Right lobe of liver (tissue), 6 donors: Measurements from ENCODE around the gene ALK. TPM values are rescaled to one million over a fixed set of nuclear protein-coding genes. Genes with fewer than 3 reads are reported as not detected.

Source experiments
- ATAC-seq, 4 donors: fragments of 200-7000 bp; cut with Tn5 transposase; one replicate each; pipeline ENCODE4 v1.9.1; 2020; ENCODE audit warnings: mild to moderate bottlenecking in 4 of 4, moderate library complexity in 4 of 4
- DNase-seq, 3 donors: peaks; one replicate each; pipeline ENCODE4 v3.0.0-alpha.2; 2020
- H3K27ac ChIP-seq, 3 donors: fragments of 200-600 bp; one replicate each; pipeline ENCODE4 v1.8.0; 2022
- H3K27me3 ChIP-seq, 2 donors: fragments of 200-600 bp; one replicate each; pipeline ENCODE4 v1.8.0; 2022
- H3K36me3 ChIP-seq, 4 donors: fragments of 200-600 bp; sonication (generic) in 1 of 4; one replicate each; pipeline versions ENCODE4 v1.5.1 to v1.8.0; 2017 to 2022; ENCODE audit warnings: control low read depth in 1 of 4
- H3K4me1 ChIP-seq, 4 donors: fragments of 200-600 bp; sonication (generic) in 1 of 4; one replicate each; pipeline versions ENCODE4 v1.5.1 to v1.8.0; 2017 to 2022; ENCODE audit warnings: control low read depth in 1 of 4
- H3K4me3 ChIP-seq, 3 donors: fragments of 200-600 bp; one replicate each; pipeline ENCODE4 v1.8.0; 2022
- H3K9me3 ChIP-seq, 4 donors: fragments of 200-600 bp; sonication (generic) in 1 of 4; one replicate each; pipeline versions ENCODE4 v1.5.1 to v1.8.0; 2017 to 2022; ENCODE audit warnings: control low read depth in 1 of 4
- CTCF ChIP-seq, 4 donors: fragments of 200-600 bp in 3 of 4; fragments of 450-650 bp in 1 of 4; IDR thresholded peaks; one replicate each; pipeline versions ENCODE4 v1.5.1 to v1.8.0; 2016 to 2022; ENCODE audit warnings: antibody characterized with exemption in 4 of 4, mild to moderate bottlenecking in 2 of 4
- POLR2A ChIP-seq: fragments of 450-650 bp; IDR thresholded peaks from one replicate; pipeline ENCODE4 v1.6.1; 2017; ENCODE audit warnings: antibody characterized with exemption, mild to moderate bottlenecking
- WGBS: methylation state at CpG from one replicate; pipeline ENCODE4 v1.1.6; 2018; ENCODE audit warnings: low coverage, low lambda C conversion rate; ENCODE audit not compliant: insufficient coverage; ENCODE audit errors: missing lambda C conversion rate; 5-methylcytosine and 5-hydroxymethylcytosine counted together
- intact Hi-C, 2 donors: fragments of 100-400 bp; cut with DNase I; formaldehyde crosslinking; loops; one replicate each; pipeline versions ENCODE4 v1.11.2 to v1.14.1; 2022
- total RNA-seq, 6 experiments: library from RNA; depleted of rRNA in 2 of 6; stranded (reverse); fragments of >200 nt in 2 of 6; fragmentation: NEBNext Ultra II Directional in 3 of 6; extraction: Animal tissue kit (Norgen Biotek cat#: 25700) in 3 of 6; gene quantifications; one replicate each; pipeline versions ENCODE4 v1.1.0 to v1.2.4, GENCODE V29; 2016 to 2023
- donor health status: DM: no; HTN: yes; CAD: no.
- donor health status: DM: no; HTN: no; CAD: no.
- donor health status: DM: no; HTN: no; CAD: no.
- donor health status: DM: no; HTN: yes; CAD: no.
- donor health status: DM: no; HTN: yes; CAD: no.

Gene ALK
- total RNA-seq, 6 experiments from 2014 or later, result 0.04 to 0.06 TPM; not detected in 4

DNA sequence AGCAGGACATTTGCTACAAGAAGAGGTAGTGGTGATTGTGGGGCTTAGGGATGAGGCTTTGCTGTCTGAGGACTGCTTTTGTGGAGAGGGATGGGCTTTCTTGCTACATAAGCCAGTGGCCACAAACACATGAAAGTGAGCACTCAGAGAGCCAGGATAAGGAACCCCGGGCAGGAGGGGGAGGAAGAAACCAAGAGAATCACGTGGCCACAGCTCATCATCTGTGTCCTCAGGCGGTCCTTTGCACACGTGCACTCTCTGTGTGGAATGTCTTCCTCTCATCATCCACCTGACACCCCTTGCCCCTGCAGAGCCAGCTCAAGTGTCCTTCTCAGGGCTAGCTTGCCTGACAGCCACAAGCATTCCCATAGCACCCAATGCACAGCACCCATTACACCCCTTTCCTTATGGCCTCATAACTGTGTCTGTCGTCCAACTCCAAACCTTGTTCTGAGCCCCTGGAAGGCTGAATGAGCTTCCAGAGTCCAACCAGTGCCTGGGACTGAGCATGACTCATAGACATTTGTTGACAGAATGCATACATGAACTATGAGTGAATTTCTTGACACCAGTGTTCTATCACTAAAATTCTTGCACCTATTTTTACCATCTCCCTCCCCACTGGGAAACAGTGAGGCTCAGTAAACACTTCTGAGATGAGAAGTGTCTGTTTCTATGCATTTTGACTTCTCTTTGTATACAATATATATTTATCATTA is 398.3 kb downstream of the ALK start:
- H3K27me3 ChIP-seq, result no peaks in the 10 kb centered on the region
- H3K4me1 ChIP-seq, result peaks cover 0 to 31% (median 14%) of the 10 kb centered on the region in 4 donors
- peak in 1 of 4 donors; percentile 30 for ATAC-seq
- intact Hi-C loops, result no loop called here
- no peak overlapping the region for H3K27ac ChIP-seq
- 61% methylated on average over 2 of the region's 5 CpGs for WGBS
- no peak for DNase-seq
- no peaks in the 10 kb centered on the region for H3K36me3 ChIP-seq
- no peaks in the 10 kb centered on the region for H3K9me3 ChIP-seq
- no peak for TF ChIP-seq POLR2A
- TF ChIP-seq CTCF (IDR thresholded peaks at IDR 0.05), result no peak
- no peak overlapping the region for H3K4me3 ChIP-seq

DNA sequence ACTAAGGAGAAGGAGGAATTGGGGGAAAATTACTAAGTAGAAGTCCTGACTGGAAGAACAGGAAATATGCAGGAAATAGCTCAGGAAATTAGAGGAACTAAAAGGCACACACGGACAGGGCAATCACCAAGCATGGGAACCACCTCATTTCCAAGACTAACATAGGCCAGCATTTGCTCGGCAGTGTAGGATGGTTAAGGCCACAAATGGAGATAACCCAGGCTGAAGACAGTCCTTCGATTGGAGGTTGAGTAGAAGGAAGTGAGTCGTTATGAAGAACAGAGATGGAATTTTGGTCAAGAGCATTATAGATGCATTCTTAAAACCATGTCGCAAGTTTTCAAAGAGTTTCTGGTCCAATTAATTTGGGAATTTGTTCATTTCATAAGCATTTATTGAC is 401.4 kb downstream of the ALK start:
- intact Hi-C loops, result no loop called here
- WGBS, result 71% methylated on average over 5 of the region's 5 CpGs
- no peak overlapping the region for H3K4me3 ChIP-seq
- H3K27ac ChIP-seq, result no peak overlapping the region
- DNase-seq (no peak), ATAC-seq (no peak)
- H3K9me3 ChIP-seq, result no peaks in the 10 kb centered on the region
- no peaks in the 10 kb centered on the region for H3K36me3 ChIP-seq
- no peaks in the 10 kb centered on the region for H3K27me3 ChIP-seq
- H3K4me1 ChIP-seq, result peaks cover 0 to 16% (median 6%) of the 10 kb centered on the region in 4 donors
- TF ChIP-seq POLR2A (no peak), CTCF (IDR thresholded peaks at IDR 0.05) (no peak)

GRCh38 chr2:29519338-29519925 is 402.0 kb downstream of the ALK start:
- Histone ChIP-seq H3K27ac (peak overlapping the region in 2 of 3 donors; percentile 39 to 46), H3K36me3 (no peaks in the 10 kb centered on the region), H3K9me3 (no peaks in the 10 kb centered on the region), H3K4me1 (peaks cover 0 to 16% (median 6%) of the 10 kb centered on the region in 4 donors), H3K4me3 (no peak overlapping the region), H3K27me3 (no peaks in the 10 kb centered on the region)
- peak in 2 of 3 donors; percentile 25 to 76 for DNase-seq
- TF ChIP-seq POLR2A, result no peak
- no peak for TF ChIP-seq CTCF (IDR thresholded peaks at IDR 0.05)
- intact Hi-C loops, result no loop called here
- 29% methylated on average over 3 of the region's 3 CpGs for whole genome bisulfite sequencing
- peak; percentile 73 to 94 (median 88) for ATAC-seq

DNA sequence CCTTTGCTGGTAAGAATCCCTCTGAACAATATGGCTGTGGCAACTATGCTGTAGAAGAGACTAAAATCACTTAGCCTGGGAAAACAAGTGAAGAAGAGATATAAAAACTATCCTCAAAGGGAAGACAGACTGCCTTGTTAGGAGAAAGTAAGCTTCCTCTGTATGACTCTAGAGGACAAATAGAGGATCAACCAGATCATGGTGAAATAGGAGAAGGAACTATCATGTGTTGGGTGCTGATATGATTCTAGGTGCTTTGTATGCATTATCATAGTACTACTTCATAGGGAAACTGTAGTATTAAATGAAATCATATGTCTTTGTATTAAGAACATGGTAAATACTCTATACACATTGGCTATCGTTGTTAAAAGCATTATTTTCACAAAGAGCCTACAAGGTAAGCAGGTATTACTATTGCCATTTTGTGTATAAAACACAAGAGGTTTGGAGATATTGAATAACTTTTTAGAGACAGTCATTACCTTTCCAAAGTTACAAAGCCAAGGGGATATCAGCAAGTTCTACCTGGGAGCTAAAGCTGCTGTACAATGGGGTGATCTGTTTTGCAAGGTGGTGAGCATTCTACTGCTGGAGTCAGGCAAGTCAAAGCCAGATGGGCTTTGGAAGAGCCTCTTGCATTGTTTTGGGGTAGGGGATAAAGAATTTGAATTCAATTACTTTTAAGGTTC is 402.6 kb downstream of the ALK start:
- TF ChIP-seq POLR2A (no peak), CTCF (IDR thresholded peaks at IDR 0.05) (no peak)
- intact Hi-C loops, result no loop called here
- DNase-seq (no peak), ATAC-seq (peak; percentile 14 to 59 (median 28))
- Histone ChIP-seq H3K4me3 (no peak overlapping the region), H3K9me3 (no peaks in the 10 kb centered on the region), H3K36me3 (no peaks in the 10 kb centered on the region), H3K4me1 (peaks cover 0 to 16% (median 6%) of the 10 kb centered on the region in 4 donors), H3K27me3 (no peaks in the 10 kb centered on the region), H3K27ac (peak overlapping the region in 2 of 3 donors; percentile 39 to 46)
- 83% methylated on average over 1 of the region's 1 CpG for WGBS
